Progenitor cell of endocrine pancreas (in vitro differentiated cells): ENCODE measurements around the gene ASMT. TPM values are rescaled to one million over a fixed set of nuclear protein-coding genes. Genes with fewer than 3 reads are reported as not detected.

Experiments used
- DNase-seq: peaks from one replicate; pipeline ENCODE4 v3.0.0; 2021; ENCODE audit warnings: low spot score; ENCODE audit not compliant: unreplicated experiment
- H3K27ac Mint-ChIP-seq: 2 replicates; pipeline ENCODE4 v1.8.0; 2021; ENCODE audit warnings: mild to moderate bottlenecking, moderate library complexity, mixed read lengths
- H3K27me3 Mint-ChIP-seq: 2 replicates; pipeline ENCODE4 v1.8.0; 2021; ENCODE audit warnings: mixed read lengths
- H3K36me3 Mint-ChIP-seq: 2 replicates; pipeline ENCODE4 v1.8.0; 2022; ENCODE audit warnings: mixed read lengths; ENCODE audit not compliant: insufficient read depth
- H3K4me1 Mint-ChIP-seq: 2 replicates; pipeline ENCODE4 v1.8.0; 2021; ENCODE audit warnings: low read depth, mixed read lengths
- H3K4me3 Mint-ChIP-seq: 2 replicates; pipeline ENCODE4 v1.8.0; 2021; ENCODE audit warnings: low read depth, mild to moderate bottlenecking, moderate library complexity, mixed read lengths
- H3K9me3 Mint-ChIP-seq: 2 replicates; pipeline ENCODE4 v1.8.0; 2021; ENCODE audit warnings: low read depth, mixed read lengths
- CTCF ChIP-seq: fragments of 200-600 bp; sonication (generic); IDR thresholded peaks from one replicate; pipeline ENCODE4 v1.5.0; 2021; ENCODE audit warnings: antibody characterized with exemption, mild to moderate bottlenecking; ENCODE audit not compliant: unreplicated experiment
- total RNA-seq: library from RNA; stranded (reverse); gene quantifications from 2 replicates; pipeline ENCODE4 v1.2.1, GENCODE V29; 2021

ASMT gene
- total RNA-seq, 1 donor from 2014 or later = 0.36 TPM

- TF ChIP-seq CTCF = peak; percentile 72
- Mint-ChIP-seq H3K4me1 (no peaks in the 10 kb centered on the region), H3K27ac (no peak overlapping the region), H3K4me3 (no peak overlapping the region), H3K27me3 (no peaks in the 10 kb centered on the region), H3K36me3 (no peaks in the 10 kb centered on the region), H3K9me3 (no peaks in the 10 kb centered on the region)
- DNase-seq = no peak
Observed at GRCh38 chrX:1581132-1581531, 33.7 kb upstream of the ASMT start.

GRCh38 chrX:1582686-1583437 lies 32.0 kb upstream of the ASMT start:
- Mint-ChIP-seq H3K27ac (no peak overlapping the region), H3K36me3 (no peaks in the 10 kb centered on the region)

GRCh38 chrX:1584237-1585011 lies 30.4 kb upstream of the ASMT start:
- DNase-seq = no peak
- no peak for TF ChIP-seq CTCF
- H3K27ac Mint-ChIP-seq = no peak overlapping the region
- no peaks in the 10 kb centered on the region for H3K9me3 Mint-ChIP-seq
- H3K36me3 Mint-ChIP-seq = no peaks in the 10 kb centered on the region
- no peak overlapping the region for H3K4me3 Mint-ChIP-seq
- no peaks in the 10 kb centered on the region for H3K27me3 Mint-ChIP-seq
- H3K4me1 Mint-ChIP-seq = no peaks in the 10 kb centered on the region

More at GRCh38 chrX:1582686-1583437, 32.0 kb upstream of the ASMT start:
- no peak for DNase-seq
- H3K9me3 Mint-ChIP-seq = no peaks in the 10 kb centered on the region
- H3K4me1 Mint-ChIP-seq = no peaks in the 10 kb centered on the region
- H3K27me3 Mint-ChIP-seq = no peaks in the 10 kb centered on the region
- H3K4me3 Mint-ChIP-seq = no peak overlapping the region
- no peak for TF ChIP-seq CTCF

- Mint-ChIP-seq H3K4me1 (no peaks in the 10 kb centered on the region), H3K36me3 (no peaks in the 10 kb centered on the region), H3K4me3 (no peak overlapping the region), H3K27me3 (no peaks in the 10 kb centered on the region), H3K9me3 (no peaks in the 10 kb centered on the region), H3K27ac (peak overlapping the region; percentile 6)
- no peak for TF ChIP-seq CTCF
- DNase-seq = no peak
Observed at GRCh38 chrX:1587161-1587560, 27.7 kb upstream of the ASMT start.

GRCh38 chrX:1589356-1590130 lies 25.3 kb upstream of the ASMT start:
- Mint-ChIP-seq H3K4me1 (peaks cover 7% of the 10 kb centered on the region), H3K27me3 (no peaks in the 10 kb centered on the region), H3K27ac (peak overlapping the region; percentile 40), H3K9me3 (no peaks in the 10 kb centered on the region), H3K36me3 (peaks cover 8% of the 10 kb centered on the region), H3K4me3 (no peak overlapping the region)
- DNase-seq = no peak
- TF ChIP-seq CTCF = no peak
